Activated CD8-positive, alpha-beta memory T cell treated with anti-CD3 and anti-CD28 coated beads for 36 hours (primary cell): Measurements from ENCODE around the gene IL17C. TPM values are rescaled to one million over a fixed set of nuclear protein-coding genes. Genes with fewer than 3 reads are reported as not detected.

Experiments
- CTCF ChIA-PET: fragments of 350-600 bp; sonication (Branson Sonifier 250); formaldehyde crosslinking; loops from one replicate; lab custom pipeline; 2021; ENCODE audit warnings: antibody characterized with exemption; lab: Charles Lee
- POLR2A ChIA-PET: fragments of 350-600 bp; sonication (Branson Sonifier 250); formaldehyde crosslinking; loops from one replicate; lab custom pipeline; 2021; ENCODE audit warnings: antibody characterized with exemption; lab: Charles Lee
- total RNA-seq, 2 experiments: library from RNA; stranded (reverse); gene quantifications; one replicate each; pipeline ENCODE4 v1.2.3, GENCODE V29; 2021

Gene IL17C
- not detected for total RNA-seq

- ChIA-PET POLR2A (interaction anchor here (0.6 to 2.5 kb wide), 5 partner anchors 10 to 859 kb away, joined by 3 to 8 read pairs (median 4); partner anchors contain the start of gene CYBA), CTCF (interaction anchor here (1.6 kb wide), 1 partner anchor 24 kb away, joined by 4 read pairs; the partner anchor contains the start of gene MVD)
These were observed at the start of gene IL17C for GRCh38 chr16:88638323-88639230. Gene IL17C (plus strand): TSS chr16:88638572. CDS start chr16:88638642, 70 bp downstream.

- ChIA-PET CTCF (no interaction called here), POLR2A (no interaction called here)
These were observed 49.6 kb upstream of the IL17C start for GRCh38 chr16:88588754-88589153.

DNA sequence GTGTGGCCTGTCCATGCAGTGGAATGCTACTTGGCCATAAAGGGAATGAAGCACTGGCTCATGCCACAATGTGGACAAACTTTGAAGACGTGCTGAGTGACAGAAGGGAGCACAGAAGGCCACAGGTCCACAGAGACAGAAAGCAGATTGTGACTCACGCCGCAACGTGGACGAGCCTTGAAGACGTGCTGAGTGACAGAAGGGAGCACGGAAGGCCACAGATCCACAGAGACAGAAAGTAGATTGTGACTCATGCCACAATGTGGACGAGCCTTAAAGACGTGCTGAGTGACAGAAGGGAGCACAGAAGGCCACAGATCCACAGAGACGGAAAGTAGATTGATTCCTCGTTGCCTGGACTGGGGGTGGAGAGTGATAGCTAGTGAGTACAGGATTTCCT is 48.9 kb upstream of the IL17C start:
- ChIA-PET POLR2A (no interaction called here), CTCF (no interaction called here)

DNA sequence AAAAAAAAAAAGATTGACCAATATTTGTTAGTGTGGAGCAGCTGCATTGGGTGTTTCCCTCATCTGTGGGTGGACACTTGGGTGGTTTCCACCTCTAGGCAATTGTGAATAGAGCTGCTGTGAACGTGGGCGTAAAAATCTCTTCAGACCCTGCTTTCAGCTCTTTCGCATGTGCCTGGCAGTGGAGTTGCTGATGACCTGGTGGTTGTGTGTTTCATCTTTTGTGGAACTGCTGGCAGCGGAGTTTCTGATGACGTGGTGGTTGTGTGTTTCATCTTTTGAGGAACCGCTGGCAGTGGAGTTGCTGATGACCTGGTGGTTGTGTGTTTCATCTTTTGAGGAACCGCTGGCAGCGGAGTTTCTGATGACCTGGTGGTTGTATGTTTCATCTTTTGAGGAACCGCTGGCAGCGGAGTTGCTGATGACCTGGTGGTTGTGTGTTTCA is 46.8 kb upstream of the IL17C start:
- CTCF ChIA-PET = interaction anchor here (0.6 kb wide), 1 partner anchor 212 kb away, joined by 4 read pairs; no protein-coding TSS in a partner anchor
- POLR2A ChIA-PET = no interaction called here

DNA sequence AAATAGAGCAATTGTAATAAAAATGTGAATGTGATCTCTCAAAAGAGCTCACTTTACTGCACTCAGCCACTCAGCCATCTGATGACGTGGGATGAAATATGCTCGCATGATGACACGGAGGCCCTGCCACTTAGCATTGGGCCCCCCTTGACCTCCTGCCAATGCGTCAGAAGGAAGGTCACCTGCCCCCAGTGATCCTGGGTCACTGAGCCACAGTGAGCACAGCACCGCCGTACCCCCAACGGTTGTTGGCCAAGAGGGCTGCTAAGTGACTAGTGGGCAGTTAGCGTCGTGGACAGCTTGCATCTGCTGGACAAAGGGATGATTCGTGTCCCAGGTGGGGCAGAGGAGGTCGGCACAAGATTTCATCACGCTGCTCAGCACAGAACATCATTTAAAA is 45.3 kb upstream of the IL17C start:
- CTCF ChIA-PET = no interaction called here
- POLR2A ChIA-PET = no interaction called here

DNA sequence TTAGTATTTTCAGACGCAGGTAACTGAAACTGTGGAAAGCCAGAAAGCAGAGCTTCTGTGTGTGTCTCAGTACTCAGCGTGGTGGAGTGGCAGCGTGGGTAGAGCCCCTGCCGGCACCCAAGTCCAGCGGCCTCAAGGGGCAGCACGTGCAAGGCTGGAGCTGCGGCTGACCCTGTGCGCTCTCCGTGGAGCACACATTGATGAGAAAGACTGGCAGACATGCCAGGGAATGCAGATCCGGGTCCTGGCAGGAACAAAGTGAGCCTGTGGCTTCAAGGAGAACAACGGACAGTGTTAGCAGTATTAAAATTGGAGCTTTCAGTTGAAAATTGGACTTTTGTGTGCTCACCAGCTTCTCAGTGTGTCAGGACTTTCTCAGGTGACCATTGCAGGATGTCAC is 44.9 kb upstream of the IL17C start:
- POLR2A ChIA-PET = no interaction called here
- CTCF ChIA-PET = no interaction called here

DNA sequence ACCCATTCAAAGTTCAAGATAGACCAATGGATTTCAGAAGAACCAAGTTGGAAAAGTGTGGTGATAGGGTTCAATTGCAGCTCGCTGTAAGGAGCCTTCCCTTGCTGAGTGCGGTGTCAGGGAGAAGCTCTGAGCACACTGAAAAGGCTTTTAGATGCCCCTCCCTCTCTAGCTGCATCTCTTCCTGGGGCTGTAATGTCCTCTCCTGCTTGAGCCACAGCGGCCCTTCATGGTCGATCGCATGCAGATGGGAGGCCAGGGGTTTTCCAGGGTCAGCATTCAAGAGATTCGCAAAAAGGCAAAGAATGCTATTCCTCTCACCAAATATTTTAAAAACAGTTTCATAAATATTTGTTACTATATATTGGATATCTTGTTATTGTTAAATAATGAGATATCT is 44.5 kb upstream of the IL17C start:
- POLR2A ChIA-PET = no interaction called here
- CTCF ChIA-PET = no interaction called here

DNA sequence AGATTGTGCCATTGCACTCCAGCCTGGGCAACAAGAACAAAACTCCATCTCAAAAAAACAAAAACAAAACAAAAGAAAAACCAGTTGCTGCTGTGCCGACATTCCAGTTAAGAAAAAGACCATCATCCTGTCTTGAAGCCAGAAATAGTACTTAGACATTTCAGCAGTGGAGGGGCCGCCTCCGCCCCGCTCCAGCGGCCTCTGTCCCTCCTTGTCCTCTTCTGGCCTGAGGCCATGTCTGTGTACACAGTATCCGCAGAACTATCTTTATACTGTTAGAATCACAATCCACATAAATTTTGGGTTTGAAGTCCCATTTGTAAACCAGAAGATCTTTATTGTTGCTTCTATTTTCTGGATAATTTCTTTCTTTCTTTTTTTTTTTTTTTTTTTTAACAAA is 43.3 kb upstream of the IL17C start:
- CTCF ChIA-PET = no interaction called here
- POLR2A ChIA-PET = no interaction called here

- POLR2A ChIA-PET = no interaction called here
- CTCF ChIA-PET = no interaction called here
These were observed 42.5 kb upstream of the IL17C start for GRCh38 chr16:88595921-88596320.

DNA sequence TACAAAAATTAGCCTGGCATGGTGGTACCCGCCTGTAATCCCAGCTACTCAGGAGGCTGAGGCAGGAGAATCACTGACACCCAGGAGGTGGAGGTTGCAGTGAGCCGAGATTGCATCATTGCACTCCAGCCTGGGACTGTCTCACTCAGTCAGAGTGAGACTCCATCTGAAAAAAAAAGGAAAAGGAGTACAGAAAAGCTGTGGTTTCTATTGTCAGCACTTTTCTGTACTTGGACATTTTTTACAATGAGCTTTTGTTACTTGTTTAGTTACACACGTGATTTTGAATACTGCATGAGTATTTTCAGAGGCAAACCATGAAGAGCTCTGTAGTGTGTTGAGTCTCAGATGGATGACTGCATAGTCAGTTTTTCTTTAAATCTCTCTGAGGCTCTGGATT is 41.9 kb upstream of the IL17C start:
- ChIA-PET POLR2A (no interaction called here), CTCF (no interaction called here)

- ChIA-PET CTCF (no interaction called here), POLR2A (no interaction called here)
These were observed 40.4 kb upstream of the IL17C start for GRCh38 chr16:88597856-88598491.

DNA sequence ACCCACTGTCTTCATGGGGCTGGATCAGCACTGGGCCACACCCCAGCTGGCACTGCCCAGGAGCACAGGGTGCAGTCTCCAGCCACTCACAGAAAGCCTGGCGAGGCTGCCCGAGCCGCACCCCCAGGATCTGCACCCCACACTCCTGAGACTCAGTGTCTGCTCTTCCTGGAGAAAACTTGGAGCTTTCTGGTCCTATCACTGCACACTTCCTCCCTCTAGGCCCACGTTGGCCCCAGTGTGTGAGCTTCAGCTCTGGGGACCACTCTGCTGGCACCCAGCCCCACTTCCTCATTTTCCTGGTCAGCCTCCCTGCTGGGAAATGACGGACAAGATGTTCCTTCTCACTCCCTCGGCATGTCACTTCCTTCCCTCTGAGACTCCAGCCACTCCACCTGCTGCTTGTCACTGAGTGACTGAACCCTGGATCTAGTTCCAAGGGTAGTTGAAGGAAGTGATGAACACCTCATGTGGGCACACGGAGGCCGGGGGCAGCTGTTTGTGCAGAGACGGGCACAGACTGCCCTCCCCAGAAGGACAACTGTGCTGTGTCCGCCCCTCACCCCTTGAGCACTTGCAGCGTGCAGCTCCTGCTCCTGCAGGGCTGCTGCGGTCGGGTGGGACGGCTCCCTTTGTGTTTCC is 39.2 kb upstream of the IL17C start:
- ChIA-PET CTCF (interaction anchor here (0.6 kb wide), 1 partner anchor 818 kb away, joined by 4 read pairs; no protein-coding TSS in a partner anchor), POLR2A (no interaction called here)

GRCh38 chr16:88599825-88600538 is 38.4 kb upstream of the IL17C start:
- POLR2A ChIA-PET = no interaction called here
- CTCF ChIA-PET = interaction anchor here (0.6 kb wide), 1 partner anchor 817 kb away, joined by 4 read pairs; no protein-coding TSS in a partner anchor

GRCh38 chr16:88600539-88600896 is 37.9 kb upstream of the IL17C start:
- ChIA-PET CTCF (no interaction called here), POLR2A (no interaction called here)

DNA sequence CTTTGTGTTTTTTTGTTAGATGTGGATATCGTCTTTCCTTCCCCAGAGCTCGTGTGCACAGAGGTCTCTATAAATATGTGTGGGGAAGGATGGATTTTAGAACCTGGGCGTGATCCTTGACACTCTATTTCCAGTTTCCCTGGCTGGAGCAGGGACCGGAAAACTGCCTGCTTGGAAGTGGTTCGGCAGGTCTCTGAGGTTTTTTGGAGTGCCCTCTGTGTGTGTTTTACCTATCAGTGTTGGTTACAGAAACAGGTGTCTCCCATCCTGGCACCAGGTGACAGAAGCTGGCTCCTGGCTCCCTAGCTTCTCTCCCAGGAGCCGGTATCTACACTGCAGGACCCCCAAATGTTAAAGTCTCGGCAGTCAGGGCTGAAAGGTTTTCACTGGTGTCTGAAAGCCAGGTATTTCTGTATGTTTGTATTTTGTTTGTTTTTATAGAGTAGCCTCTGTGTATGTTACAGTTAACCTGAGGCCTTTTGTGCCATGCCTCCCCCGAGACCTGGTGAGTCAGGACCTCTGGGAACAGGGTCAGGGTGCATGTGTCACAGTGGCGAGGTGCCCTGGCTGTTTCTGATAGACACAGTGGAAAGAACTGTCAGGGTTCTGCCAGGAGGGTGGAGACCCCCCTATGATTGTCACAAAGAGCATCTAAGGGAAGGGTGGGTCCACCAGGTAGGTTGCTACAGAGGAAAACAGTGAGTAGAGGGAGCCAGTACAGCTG is 36.9 kb upstream of the IL17C start:
- ChIA-PET CTCF (no interaction called here), POLR2A (no interaction called here)

DNA sequence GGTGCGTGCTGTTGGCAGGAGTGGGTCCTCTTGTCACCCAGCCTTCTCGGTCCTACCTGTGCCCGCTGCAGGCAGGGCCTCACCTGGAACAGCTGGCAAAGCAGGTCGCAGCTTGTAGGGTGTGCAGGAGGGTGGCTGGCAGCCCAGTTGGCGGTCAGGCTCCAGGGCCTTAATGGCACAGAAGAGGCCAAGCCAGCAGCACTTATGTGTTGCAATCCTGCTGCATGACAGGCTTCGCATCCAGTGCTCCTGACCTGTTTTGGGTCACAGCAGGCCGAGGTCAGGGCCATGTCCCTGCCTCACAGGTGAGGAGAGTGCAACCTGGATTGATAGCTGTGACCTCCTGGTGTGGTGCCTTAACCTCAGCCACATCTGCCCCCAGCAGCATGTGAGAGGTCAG is 36.3 kb upstream of the IL17C start:
- CTCF ChIA-PET = no interaction called here
- POLR2A ChIA-PET = no interaction called here

DNA sequence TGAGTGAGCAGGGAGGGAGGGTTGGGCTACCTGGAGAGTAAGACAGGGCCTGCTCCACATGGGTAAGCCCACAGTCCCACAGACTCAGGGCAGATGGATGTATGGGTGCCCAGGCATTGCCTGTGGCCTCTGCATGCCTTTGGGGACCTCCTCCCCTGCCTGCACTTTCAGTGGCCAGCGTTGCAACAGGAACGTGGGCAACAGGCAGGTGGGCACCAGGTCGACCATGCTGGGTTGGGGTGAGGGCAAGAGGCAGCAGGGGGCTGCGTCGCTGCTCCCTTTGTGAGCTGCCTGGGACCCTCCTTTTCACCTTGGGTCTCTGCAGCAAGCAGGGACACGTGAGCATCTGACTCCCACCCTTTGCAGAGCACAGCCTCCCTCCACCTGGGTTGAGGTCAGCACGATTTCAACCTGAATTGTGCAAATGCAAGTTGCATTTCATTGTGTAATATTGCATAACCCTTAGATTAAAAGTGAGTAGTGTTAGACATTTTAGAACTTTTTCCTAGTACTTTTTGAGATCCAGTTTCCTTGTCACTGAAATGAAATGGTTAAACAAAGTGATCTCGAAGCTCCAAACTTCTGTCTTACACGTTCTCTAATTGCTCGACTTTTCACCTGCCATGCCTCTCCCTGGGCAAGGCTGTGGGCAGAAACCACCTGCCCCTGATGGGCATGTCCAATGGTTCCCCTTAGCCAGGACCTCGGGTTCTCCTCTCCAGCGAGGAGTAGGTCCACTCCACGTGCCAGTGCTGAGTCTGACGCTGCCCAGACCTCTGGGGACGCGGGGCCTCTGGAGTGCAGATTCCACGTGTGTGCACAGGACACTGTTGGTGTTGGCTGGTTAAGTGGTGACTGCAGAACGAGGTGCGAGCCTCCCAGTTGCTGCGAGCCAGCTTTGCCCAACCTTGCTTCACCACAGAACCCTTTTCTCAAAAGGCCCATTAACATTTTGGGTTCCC is 32.9 kb upstream of the IL17C start:
- CTCF ChIA-PET = no interaction called here

More for the DNA sequence above, 32.9 kb upstream of the IL17C start:
- POLR2A ChIA-PET = no interaction called here
